DND-41 (cell line): ENCODE measurements around the gene TFAP2B.

Experiments used
- ATAC-seq: fragments of 200-7000 bp; cut with Tn5 transposase; 3 replicates; pipeline ENCODE4 v1.9.1; 2021; ENCODE audit warnings: low read depth; ENCODE audit not compliant: insufficient read depth
- DNase-seq: peaks from one replicate; pipeline ENCODE4 v3.0.0-alpha.2; 2020
- H2AFZ ChIP-seq: 2 replicates; pipeline ENCODE4 v1.6.0; 2012; ENCODE audit warnings: low read depth, low read length
- H3K27ac ChIP-seq: 2 replicates; pipeline ENCODE4 v1.5.1; 2012; ENCODE audit warnings: low read length, inconsistent platforms
- H3K27me3 ChIP-seq: fragments of 200-600 bp; sonication (generic); 2 replicates; pipeline ENCODE4 v1.6.0; 2012; ENCODE audit warnings: low read length, mild to moderate bottlenecking, inconsistent platforms; ENCODE audit not compliant: insufficient read depth, poor library complexity
- H3K36me3 ChIP-seq: 2 replicates; pipeline ENCODE4 v1.5.1; 2012; ENCODE audit warnings: low read length, inconsistent platforms; ENCODE audit not compliant: insufficient read depth
- H3K4me1 ChIP-seq: 2 replicates; pipeline ENCODE4 v1.5.1; 2012; ENCODE audit warnings: mild to moderate bottlenecking, low read length; ENCODE audit not compliant: insufficient read depth
- H3K4me2 ChIP-seq: 2 replicates; pipeline ENCODE4 v1.6.0; 2012; ENCODE audit warnings: mild to moderate bottlenecking, moderate library complexity, low read length, inconsistent platforms; ENCODE audit not compliant: insufficient read depth
- H3K4me3 ChIP-seq, 2 experiments: fragments of 200-600 bp in 1 of 2; shearing (Covaris generic) in 1 of 2; 2 replicates each; pipeline ENCODE4 v1.5.1; 2012 to 2016; ENCODE audit warnings: inconsistent platforms in 2 of 2, low read length in 2 of 2, mild to moderate bottlenecking in 2 of 2, low read depth in 1 of 2, moderate library complexity in 1 of 2
- H3K79me2 ChIP-seq: 2 replicates; pipeline ENCODE4 v1.6.0; 2012; ENCODE audit warnings: low read length, inconsistent platforms; ENCODE audit not compliant: insufficient read depth
- H3K9ac ChIP-seq: 2 replicates; pipeline ENCODE4 v1.6.0; 2012; ENCODE audit warnings: low read depth, mild to moderate bottlenecking, inconsistent platforms, low read length, moderate library complexity
- H3K9me3 ChIP-seq: 2 replicates; pipeline ENCODE4 v1.5.1; 2012; ENCODE audit warnings: low read length, moderate library complexity, mild to moderate bottlenecking, inconsistent platforms; ENCODE audit not compliant: insufficient read depth, severe bottlenecking
- H4K20me1 ChIP-seq: 2 replicates; pipeline ENCODE4 v1.6.0; 2012; ENCODE audit warnings: low read length; ENCODE audit not compliant: insufficient read depth
- CTCF ChIP-seq: IDR thresholded peaks from 2 replicates; pipeline ENCODE4 v1.5.1; 2012; ENCODE audit warnings: borderline replicate concordance, low read length, moderate library complexity, mild to moderate bottlenecking; ENCODE audit not compliant: poor library complexity, severe bottlenecking; ENCODE audit errors: extremely low read depth
- EZH2 ChIP-seq: IDR thresholded peaks from 3 replicates; pipeline ENCODE4 v1.6.1; 2012; ENCODE audit warnings: borderline replicate concordance, low read depth, mild to moderate bottlenecking, moderate library complexity, low read length, inconsistent platforms; ENCODE audit not compliant: severe bottlenecking

The TFAP2B gene

GRCh38 chr6:50818020-50818419 lies 651 bp upstream of the TFAP2B start:
- H3K4me1 ChIP-seq = peaks cover 6% of the 10 kb centered on the region
- TF ChIP-seq EZH2 (no peak), CTCF (no peak)
- H2AFZ ChIP-seq = no peak overlapping the region
- no peak overlapping the region for H3K27ac ChIP-seq
- no peaks in the 10 kb centered on the region for H3K79me2 ChIP-seq
- H3K27me3 ChIP-seq = peaks cover 19% of the 10 kb centered on the region
- no peak overlapping the region for H3K9ac ChIP-seq
- H4K20me1 ChIP-seq = no peaks in the 10 kb centered on the region
- H3K4me2 ChIP-seq = no peak overlapping the region
- DNase-seq (no peak), ATAC-seq (no peak)
- no peaks in the 10 kb centered on the region for H3K9me3 ChIP-seq
- no peak overlapping the region for H3K4me3 ChIP-seq
- H3K36me3 ChIP-seq = no peaks in the 10 kb centered on the region

- Histone ChIP-seq H4K20me1 (no peaks in the 10 kb centered on the region), H3K9me3 (no peaks in the 10 kb centered on the region), H2AFZ (no peak overlapping the region), H3K27ac (no peak overlapping the region), H3K4me2 (no peak overlapping the region), H3K27me3 (peaks cover 16% of the 10 kb centered on the region), H3K4me1 (peaks cover 6% of the 10 kb centered on the region), H3K79me2 (no peaks in the 10 kb centered on the region), H3K36me3 (no peaks in the 10 kb centered on the region), H3K9ac (no peak overlapping the region), H3K4me3 (no peak overlapping the region)
- TF ChIP-seq CTCF (no peak), EZH2 (no peak)
- DNase-seq (no peak), ATAC-seq (no peak)
These were observed 814 bp downstream of the TFAP2B start for GRCh38 chr6:50819466-50819903.

GRCh38 chr6:50819904-50820868 lies 1.5 kb downstream of the TFAP2B start:
- no peak overlapping the region for H2AFZ ChIP-seq
- H3K27me3 ChIP-seq = peaks cover 11% of the 10 kb centered on the region
- DNase-seq = no peak
- H3K27ac ChIP-seq = no peak overlapping the region
- H3K4me1 ChIP-seq = peaks cover 6% of the 10 kb centered on the region
- H3K79me2 ChIP-seq = no peaks in the 10 kb centered on the region
- no peaks in the 10 kb centered on the region for H3K36me3 ChIP-seq
- TF ChIP-seq EZH2 (no peak), CTCF (no peak)
- H3K4me2 ChIP-seq = no peak overlapping the region
- no peak overlapping the region for H3K9ac ChIP-seq
- H4K20me1 ChIP-seq = no peaks in the 10 kb centered on the region
- no peak overlapping the region for H3K4me3 ChIP-seq
- no peak for ATAC-seq
- H3K9me3 ChIP-seq = no peaks in the 10 kb centered on the region
